K562 (cell line): ENCODE results near the gene KPTN. TPM values are rescaled to one million over a fixed set of nuclear protein-coding genes. Genes with fewer than 3 reads are reported as not detected.

Experiments used
- ATAC-seq: fragments of 200-7000 bp; cut with Tn5 transposase; 3 replicates; pipeline ENCODE4 v1.9.1; 2020; ENCODE audit warnings: moderate library complexity
- BruUV-seq: library from RNA; stranded (reverse); fragments of 400-500 nt; replicated peaks from 2 replicates; lab custom pipeline; 2021; lab: Mats Ljungman, UMichigan
- CTCF ChIA-PET: fragments of 300-600 bp; formaldehyde crosslinking; extraction: SDS; loops from one replicate; lab custom pipeline; 2021; ENCODE audit warnings: low intra/inter-chr PET ratio; lab: Yijun Ruan, JAX
- POLR2A ChIA-PET: fragments of 300-600, 350-650 bp; sonication (Branson Sonifier 250); formaldehyde crosslinking; extraction: SDS; loops from one replicate; lab custom pipeline; 2021; ENCODE audit warnings: antibody characterized with exemption, inconsistent platforms; lab: Yijun Ruan, JAX
- DNase-seq, 4 experiments: peaks; one replicate each; pipeline versions ENCODE4 v3.0.0 to v3.0.0-alpha.2; 2011 to 2018; ENCODE audit warnings: low spot score in 3 of 4, mixed read lengths in 3 of 4; ENCODE audit errors: extremely low read depth in 1 of 4
- FAIRE-seq: peaks from 2 replicates; lab custom pipeline; 2011; peaks lifted over from hg19 to GRCh38; lab: Jason Lieb, UNC
- H2AFZ ChIP-seq: 2 replicates; pipeline ENCODE4 v1.6.0; 2011; ENCODE audit warnings: low read depth, low read length, control low read depth, inconsistent platforms
- H3K27ac ChIP-seq: fragments of 200-600 bp; 3 replicates; pipeline ENCODE4 v1.8.0; 2011; ENCODE audit warnings: low read depth, mild to moderate bottlenecking, control low read depth, inconsistent platforms, low read length, moderate library complexity, mixed read lengths; ENCODE audit errors: extremely low read depth
- H3K27me3 ChIP-seq, 2 experiments: fragments of 300-600 bp in 1 of 2; 2 replicates in 1 of 2; 3 replicates in 1 of 2; pipeline versions ENCODE4 v1.6.0 to v1.8.0; 2011; ENCODE audit warnings: inconsistent platforms in 2 of 2, low read length in 2 of 2, mild to moderate bottlenecking in 1 of 2, mixed read lengths in 1 of 2, moderate library complexity in 1 of 2; ENCODE audit not compliant: control insufficient read depth in 2 of 2, insufficient read depth in 2 of 2
- H3K36me3 ChIP-seq: fragments of 300-600 bp; 3 replicates; pipeline ENCODE4 v1.8.0; 2011; ENCODE audit warnings: mild to moderate bottlenecking, low read length, inconsistent platforms; ENCODE audit not compliant: control insufficient read depth, insufficient read depth
- H3K4me1 ChIP-seq, 2 experiments: fragments of 200-600 bp in 1 of 2; replicated peaks in 1 of 2; 2 replicates in 1 of 2; 3 replicates in 1 of 2; pipeline versions ENCODE4 v1.5.1 to v1.8.0; 2011; ENCODE audit warnings: inconsistent platforms in 2 of 2, low read length in 2 of 2, mild to moderate bottlenecking in 1 of 2, mixed read lengths in 1 of 2, moderate library complexity in 1 of 2; ENCODE audit not compliant: control insufficient read depth in 2 of 2, insufficient read depth in 2 of 2
- H3K4me2 ChIP-seq: 2 replicates; pipeline ENCODE4 v1.6.1; 2011; ENCODE audit warnings: low read length, control low read depth, inconsistent platforms, mixed read lengths; ENCODE audit not compliant: insufficient read depth
- H3K4me3 ChIP-seq: fragments of 200-600 bp; sonication (generic), shearing (Covaris generic); 2 replicates; pipeline ENCODE4 v1.5.1; 2016; ENCODE audit warnings: control low read depth, inconsistent platforms
- H3K79me2 ChIP-seq: fragments of 200-600 bp; 3 replicates; pipeline ENCODE4 v1.8.0; 2011; ENCODE audit warnings: low read length, inconsistent platforms; ENCODE audit not compliant: control insufficient read depth, insufficient read depth
- H3K9ac ChIP-seq, 2 experiments: 2 replicates each; pipeline versions ENCODE4 v1.6.0 to v1.6.1; 2011; ENCODE audit warnings: low read depth in 2 of 2, low read length in 2 of 2, control low read depth in 1 of 2, inconsistent platforms in 1 of 2, mild to moderate bottlenecking in 1 of 2, mixed read lengths in 1 of 2; ENCODE audit not compliant: insufficient read depth in 1 of 2
- H3K9me1 ChIP-seq: one replicate; pipeline ENCODE4 v1.6.0; 2011; ENCODE audit warnings: inconsistent platforms, mild to moderate bottlenecking, low read length, moderate library complexity; ENCODE audit not compliant: control insufficient read depth, insufficient read depth
- H3K9me3 ChIP-seq: replicated peaks from 2 replicates; pipeline ENCODE4 v1.5.1; 2011; ENCODE audit warnings: low read depth, low read length, inconsistent platforms; ENCODE audit not compliant: control insufficient read depth, insufficient read depth
- H4K20me1 ChIP-seq: replicated peaks from 2 replicates; pipeline ENCODE4 v1.6.1; 2011; ENCODE audit warnings: low read length, inconsistent platforms, mixed read lengths; ENCODE audit not compliant: control insufficient read depth, insufficient read depth
- ADNP ChIP-seq: fragments of 200-800 bp; sonication (Bioruptor generic); IDR thresholded peaks from 2 replicates; pipeline ENCODE4 v1.6.1; 2016; ENCODE audit warnings: missing genetic modification characterization, missing compliant biosample characterization
- BCOR ChIP-seq: fragments of 450-650 bp; IDR thresholded peaks from 2 replicates; pipeline ENCODE4 v1.6.1; 2016
- ILF3 ChIP-seq: fragments of 450-650 bp; IDR thresholded peaks from 2 replicates; pipeline ENCODE4 v1.6.1; 2018; ENCODE audit warnings: antibody characterized with exemption, mild to moderate bottlenecking, moderate library complexity, borderline replicate concordance
- KDM1A ChIP-seq, 2 experiments: fragments of 450-650 bp; IDR thresholded peaks; 2 replicates each; pipeline ENCODE4 v1.6.1; 2016; ENCODE audit warnings: mild to moderate bottlenecking in 2 of 2
- NCOA4 ChIP-seq: fragments of 450-650 bp; IDR thresholded peaks from 2 replicates; pipeline ENCODE4 v1.6.1; 2018; ENCODE audit warnings: mild to moderate bottlenecking; ENCODE audit not compliant: partially characterized antibody
- NR2C1 ChIP-seq, 2 experiments: fragments of 450-650 bp; IDR thresholded peaks; 2 replicates each; pipeline ENCODE4 v1.6.1; 2017; ENCODE audit warnings: mild to moderate bottlenecking in 2 of 2, antibody characterized with exemption in 1 of 2, inconsistent platforms in 1 of 2, missing compliant biosample characterization in 1 of 2, missing genetic modification characterization in 1 of 2
- PKNOX1 ChIP-seq: fragments of 450-650 bp; IDR thresholded peaks from 2 replicates; pipeline ENCODE4 v1.6.1; 2016
- PURB ChIP-seq: sonication (generic); formaldehyde crosslinking; IDR thresholded peaks from 2 replicates; pipeline ENCODE4 v1.9.0; 2021; ENCODE audit warnings: low read depth, mild to moderate bottlenecking, missing genetic modification reagents
- RBM25 ChIP-seq: fragments of 200-400 bp; formaldehyde crosslinking; IDR thresholded peaks from 2 replicates; pipeline ENCODE4 v1.6.1; 2018; ENCODE audit warnings: low read length, low read depth, moderate library complexity; ENCODE audit not compliant: severe bottlenecking
- ZBTB1 ChIP-seq: sonication (generic); formaldehyde crosslinking; IDR thresholded peaks from 2 replicates; pipeline ENCODE4 v1.8.1; 2023; ENCODE audit warnings: missing genetic modification reagents, low read depth, mild to moderate bottlenecking, borderline replicate concordance
- WGBS: fragments of 100-300 bp; shearing (Covaris generic); methylation state at CpG from one replicate; pipeline ENCODE4 v1.1.6; 2016; ENCODE audit warnings: low coverage, mixed read lengths; ENCODE audit not compliant: insufficient coverage; ENCODE audit errors: missing lambda C conversion rate; 5-methylcytosine and 5-hydroxymethylcytosine counted together
- in situ Hi-C: fragments of 300-500 bp; cut with MboI; formaldehyde crosslinking; loops from 4 replicates; pipeline ENCODE4 v1.15.0; 2018; ENCODE audit warnings: inconsistent platforms, mixed read lengths
- intact Hi-C: fragments of 100-400 bp; cut with micrococcal nuclease; formaldehyde crosslinking; loops from 2 replicates; pipeline ENCODE4 v1.14.2; 2022
- polyA plus RNA-seq, 8 experiments: library from polyadenylated mRNA; depleted of rRNA in 4 of 8; stranded (reverse) in 5 of 8; unstranded in 3 of 8; fragments of >200 nt; fragmentation: Nextera tagmentation in 2 of 8; fragmentation: Illumina TruSeq in 1 of 8; extraction: Ambion mirVana in 2 of 8; extraction: Trizol in 1 of 8; gene quantifications; 2 replicates each; pipeline versions ENCODE4 v1.2.1 to v1.2.3, GENCODE V29; 2011 to 2014; ENCODE audit warnings: inconsistent platforms in 1 of 8, missing spikeins in 1 of 8
- total RNA-seq, 7 experiments: library from RNA; depleted of rRNA in 6 of 7; stranded (reverse); fragments of >200 nt in 6 of 7; fragmentation: Illumina TruSeq in 2 of 7; extraction: Trizol in 2 of 7; gene quantifications; 2 replicates each; pipeline versions ENCODE4 v1.2.1 to v1.2.3, GENCODE V29; 2011 to 2021; ENCODE audit warnings: low replicate concordance in 1 of 7

KPTN gene
- total and polyA plus RNA-seq, 9 of the 15 experiments (the other 6 are each of a cell fraction or from before 2014, with no cell fraction given): 0.56 to 18.2 (median 8.5) TPM

- no peak for ATAC-seq
Measured at GRCh38 chr19:47518854-47519253, 34.8 kb upstream of the KPTN start.

DNA sequence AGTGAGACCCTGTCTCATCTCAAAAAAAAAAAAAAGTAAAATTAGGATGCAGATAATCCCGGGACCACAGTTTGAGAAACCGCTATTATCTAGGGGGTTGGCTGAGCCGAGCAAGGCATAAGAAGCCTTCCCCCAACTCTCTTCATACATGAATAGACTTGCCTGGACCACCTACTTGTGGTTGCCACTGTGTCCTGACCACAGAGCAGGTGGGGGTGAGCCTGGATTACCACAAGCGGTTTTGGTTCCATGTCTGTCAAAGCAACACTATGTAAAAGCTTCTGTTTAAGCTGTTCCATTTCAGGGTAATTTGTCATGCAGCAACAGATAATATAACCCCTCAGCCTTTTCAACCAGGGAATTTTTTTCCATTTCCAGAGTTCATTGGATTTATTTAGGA, 34.1 kb upstream of the KPTN start:
- Histone ChIP-seq H3K4me2 (no peak overlapping the region), H3K9ac (no peak overlapping the region), H4K20me1 (no peaks in the 10 kb centered on the region), H3K27me3 (peaks cover 0 to 7% of the 10 kb centered on the region in 2 experiments; a peak in 1 of 5 replicates), H3K27ac (no peak overlapping the region), H2AFZ (no peak overlapping the region), H3K4me3 (no peak overlapping the region), H3K36me3 (peaks cover 4% of the 10 kb centered on the region; the same call in 1 of the 3 replicates), H3K79me2 (peaks cover 17% of the 10 kb centered on the region), H3K9me3 (no peaks in the 10 kb centered on the region), H3K4me1 (peaks cover 14 to 35% of the 10 kb centered on the region in 2 experiments)
- no TSS peak for BruUV-seq
- 13% methylated on average over 4 of the region's 4 CpGs for WGBS
- POLR2A ChIA-PET: no interaction called here
- no peak for DNase-seq
- CTCF ChIA-PET: no interaction called here
- no peak for FAIRE-seq
- in situ Hi-C loops: no loop called here
- intact Hi-C loops: loop anchor here (5.0 kb wide), 4 partner anchors 36 to 179 kb away; partner anchors contain the start of gene KPTN
- TF ChIP-seq ZBTB1 (CRISPR knock-in tag): peak; percentile 61; the same call in 1 of the 2 replicates
- TF ChIP-seq PKNOX1: 0 out of 2 replicates have a peak, but pooled peaks have one; percentile 10
- TF ChIP-seq NR2C1 (IDR thresholded peaks at IDR 0.05): no peak
- no peak for TF ChIP-seq NR2C1 (tag; IDR thresholded peaks at IDR 0.05)
- TF ChIP-seq ILF3: no peak
- TF ChIP-seq, all 486 proteins: peak for 2
- no peaks in the 10 kb centered on the region for H3K9me1 ChIP-seq
- ATAC-seq: no peak

More at GRCh38 chr19:47518854-47519253, 34.8 kb upstream of the KPTN start:
- Histone ChIP-seq H3K9ac (no peak overlapping the region), H3K4me3 (no peak overlapping the region), H3K27ac (no peak overlapping the region), H3K4me2 (no peak overlapping the region), H3K9me1 (no peaks in the 10 kb centered on the region), H2AFZ (no peak overlapping the region), H3K4me1 (peaks cover 9 to 28% of the 10 kb centered on the region in 2 experiments; a peak in 3 of 5 replicates), H3K27me3 (peaks cover 0 to 7% of the 10 kb centered on the region in 2 experiments; a peak in 1 of 5 replicates), H4K20me1 (no peaks in the 10 kb centered on the region), H3K36me3 (no peaks in the 10 kb centered on the region), H3K9me3 (no peaks in the 10 kb centered on the region), H3K79me2 (peaks cover 10% of the 10 kb centered on the region)
- BruUV-seq: no TSS peak
- 58% methylated on average over 9 of the region's 9 CpGs for WGBS
- FAIRE-seq: no peak
- ChIA-PET POLR2A (interaction anchor here (0.7 kb wide), 1 partner anchor 58 kb away, joined by 3 read pairs; no protein-coding TSS in a partner anchor), CTCF (no interaction called here)
- TF ChIP-seq ADNP (tag): peak; percentile 81
- peak in 1 of 2 experiments; percentile 57; a peak in 2 of 4 replicates for TF ChIP-seq KDM1A (IDR thresholded peaks at IDR 0.05)
- TF ChIP-seq PURB: no peak
- peak; percentile 82 for TF ChIP-seq RBM25
- peak; percentile 71; the same call in 1 of the 2 replicates for TF ChIP-seq BCOR
- no peak for TF ChIP-seq NCOA4
- intact Hi-C loops (loop anchor here (5.0 kb wide), 4 partner anchors 37 to 178 kb away; partner anchors contain the start of gene KPTN), in situ Hi-C loops (no loop called here)
- DNase-seq: no peak
